Endothelial cell of umbilical vein (primary cell): ENCODE measurements around the gene CYP11A1. TPM values are rescaled to one million over a fixed set of nuclear protein-coding genes. Genes with fewer than 3 reads are reported as not detected.

Experiments used
- BruUV-seq: library from RNA; stranded (reverse); fragments of 400-500 nt; replicated peaks from 2 replicates; lab custom pipeline; 2021; lab: Mats Ljungman, UMichigan
- CTCF ChIA-PET: fragments of 300-600, 350-600 bp; sonication (Branson Sonifier 250); formaldehyde crosslinking; loops from one replicate; lab custom pipeline; 2021; ENCODE audit warnings: antibody characterized with exemption, inconsistent platforms; lab: Charles Lee
- POLR2A ChIA-PET: fragments of 300-600, 350-600 bp; sonication (Branson Sonifier 250); formaldehyde crosslinking; loops from one replicate; lab custom pipeline; 2021; ENCODE audit warnings: antibody characterized with exemption, inconsistent platforms; lab: Charles Lee
- DNase-seq: peaks from one replicate; pipeline ENCODE4 v3.0.0-alpha.2; 2011; ENCODE audit warnings: low read depth, low spot score
- FAIRE-seq: peaks from 2 replicates; lab custom pipeline; 2011; peaks lifted over from hg19 to GRCh38; lab: Jason Lieb, UNC
- H2AFZ ChIP-seq: 2 replicates; pipeline ENCODE4 v1.6.0; 2012; ENCODE audit warnings: low read depth, low read length, control low read depth, inconsistent platforms
- H3K27ac ChIP-seq: 2 replicates; pipeline ENCODE4 v1.5.1; 2011; ENCODE audit warnings: low read depth, mild to moderate bottlenecking, control low read depth, low read length, moderate library complexity; ENCODE audit not compliant: insufficient read depth
- H3K27me3 ChIP-seq, 2 experiments: 2 replicates each; pipeline versions ENCODE4 v1.6.0 to v1.6.1; 2011; ENCODE audit warnings: low read length in 2 of 2, mixed read lengths in 1 of 2; ENCODE audit not compliant: control insufficient read depth in 2 of 2, insufficient read depth in 2 of 2
- H3K36me3 ChIP-seq, 2 experiments: 2 replicates in 1 of 2; 3 replicates in 1 of 2; pipeline ENCODE4 v1.5.1; 2011; ENCODE audit warnings: low read length in 2 of 2, mild to moderate bottlenecking in 1 of 2, moderate library complexity in 1 of 2; ENCODE audit not compliant: control insufficient read depth in 2 of 2, insufficient read depth in 2 of 2; ENCODE audit errors: extremely low read depth in 1 of 2
- H3K4me1 ChIP-seq: 3 replicates; pipeline ENCODE4 v1.5.1; 2011; ENCODE audit warnings: mild to moderate bottlenecking, low read length; ENCODE audit not compliant: control insufficient read depth, insufficient read depth; ENCODE audit errors: extremely low read depth
- H3K4me2 ChIP-seq: 2 replicates; pipeline ENCODE4 v1.6.1; 2011; ENCODE audit warnings: low read length, control low read depth, mixed read lengths; ENCODE audit not compliant: insufficient read depth
- H3K4me3 ChIP-seq, 3 experiments: fragments of 200-600 bp in 1 of 3; sonication (generic), shearing (Covaris generic) in 1 of 3; replicated peaks in 1 of 3; 2 replicates each; pipeline ENCODE4 v1.5.1; 2011 to 2016; ENCODE audit warnings: control low read depth in 3 of 3, low read length in 3 of 3, mild to moderate bottlenecking in 2 of 3, inconsistent platforms in 1 of 3, low read depth in 1 of 3, moderate library complexity in 1 of 3; ENCODE audit not compliant: insufficient read depth in 1 of 3
- H3K79me2 ChIP-seq: 2 replicates; pipeline ENCODE4 v1.6.0; 2012; ENCODE audit warnings: low read length, inconsistent platforms; ENCODE audit not compliant: control insufficient read depth, insufficient read depth
- H3K9ac ChIP-seq: replicated peaks from 2 replicates; pipeline ENCODE3; 2011; ENCODE audit warnings: low read length, control low read depth; ENCODE audit not compliant: insufficient read depth; ENCODE audit errors: extremely low read depth
- H3K9me1 ChIP-seq: replicated peaks from 3 replicates; pipeline ENCODE4 v1.6.0; 2011; ENCODE audit warnings: mild to moderate bottlenecking, low read length; ENCODE audit not compliant: control insufficient read depth, insufficient read depth; ENCODE audit errors: extremely low read depth
- H3K9me3 ChIP-seq: replicated peaks from 2 replicates; pipeline ENCODE4 v1.5.1; 2012; ENCODE audit warnings: low read length, inconsistent platforms; ENCODE audit not compliant: control insufficient read depth, insufficient read depth
- H4K20me1 ChIP-seq: replicated peaks from 2 replicates; pipeline ENCODE3; 2011; ENCODE audit warnings: mild to moderate bottlenecking, low read length; ENCODE audit not compliant: control insufficient read depth, insufficient read depth; ENCODE audit errors: extremely low read depth
- FOS ChIP-seq: IDR thresholded peaks from 2 replicates; pipeline ENCODE4 v1.6.1; 2011; ENCODE audit warnings: mild to moderate bottlenecking, low read length, moderate library complexity, borderline replicate concordance; ENCODE audit not compliant: insufficient read depth
- GATA2 ChIP-seq: IDR thresholded peaks from 2 replicates; pipeline ENCODE4 v1.7.0; 2011; ENCODE audit warnings: low read depth, mild to moderate bottlenecking, moderate library complexity, mixed read lengths, low read length; ENCODE audit not compliant: insufficient read length, insufficient read depth
- JUN ChIP-seq: IDR thresholded peaks from 2 replicates; pipeline ENCODE4 v1.6.1; 2011; ENCODE audit warnings: borderline replicate concordance, low read depth; ENCODE audit not compliant: insufficient read length, insufficient read depth
- MYC ChIP-seq: IDR thresholded peaks from one replicate; pipeline ENCODE4 v1.6.1; 2011; ENCODE audit warnings: mild to moderate bottlenecking, low read depth, low read length
- POLR2A ChIP-seq: IDR thresholded peaks from 2 replicates; pipeline ENCODE4 v1.6.1; 2012; ENCODE audit warnings: low read depth, mild to moderate bottlenecking, control low read depth, low read length
- POLR2AphosphoS5 ChIP-seq: IDR thresholded peaks from 2 replicates; pipeline ENCODE4 v1.6.1; 2012; ENCODE audit warnings: low read depth, mild to moderate bottlenecking, control low read depth, low read length, moderate library complexity; ENCODE audit not compliant: insufficient read depth
- dilution Hi-C: fragments of 300-500 bp; cut with MboI; formaldehyde crosslinking; loops from one replicate; pipeline ENCODE4 v1.15.0; 2019; ENCODE audit warnings: low sequenced_read_pairs; ENCODE audit not compliant: extremely low pct_ligation_motif_present
- intact Hi-C: fragments of 100-400 bp; cut with micrococcal nuclease; formaldehyde crosslinking; loops from one replicate; pipeline ENCODE4 v1.10.0; 2022
- polyA plus RNA-seq, 4 experiments: library from polyadenylated mRNA; depleted of rRNA in 3 of 4; stranded (reverse) in 3 of 4; unstranded in 1 of 4; fragments of >200 nt; gene quantifications; 2 replicates each; pipeline versions ENCODE4 v1.2.1 to v1.2.3, GENCODE V29; 2011 to 2012; ENCODE audit warnings: missing spikeins in 1 of 4
- total RNA-seq: library from RNA; stranded (reverse); gene quantifications from 2 replicates; pipeline ENCODE4 v1.2.3, GENCODE V29; 2021
- TF ChIP-seq, protein P1 (sequence below), 2 donors: IDR thresholded peaks; 1 replicate in 1 of 2; 2 replicates in 1 of 2; pipeline ENCODE4 v1.5.1; 2011; ENCODE audit warnings: low read length in 2 of 2, mild to moderate bottlenecking in 2 of 2, moderate library complexity in 2 of 2, control low read depth in 1 of 2, inconsistent platforms in 1 of 2, low read depth in 1 of 2; ENCODE audit not compliant: insufficient read depth in 1 of 2; ENCODE audit errors: extremely low read depth in 1 of 2
- TF ChIP-seq, protein P2 (sequence below): IDR thresholded peaks from 2 replicates; pipeline ENCODE4 v1.6.1; 2011; ENCODE audit not compliant: insufficient read depth, insufficient read length

Gene CYP11A1
- total and polyA plus RNA-seq, 2 donors (not counting 3 experiments of a cell fraction or from before 2014, with no cell fraction given), result 0.08 TPM; not detected in 1

DNA sequence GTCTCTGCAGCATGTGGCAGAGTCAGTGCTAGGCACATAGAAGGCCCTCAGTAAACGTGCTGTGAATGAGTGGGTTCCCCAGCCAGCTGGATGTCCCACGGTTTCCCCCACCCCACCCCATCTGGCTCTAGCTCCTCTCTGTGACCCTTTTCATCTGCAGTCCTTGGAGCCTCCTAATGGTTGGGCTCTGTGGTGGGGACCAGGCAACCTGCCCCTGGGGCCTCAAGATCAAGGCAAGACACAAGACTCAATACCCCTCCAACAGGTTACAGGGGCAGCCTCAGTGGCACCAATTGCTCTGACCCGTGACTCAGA, 17.1 kb upstream of the CYP11A1 start:
- POLR2A ChIA-PET, result no interaction called here
- TF ChIP-seq, protein P1, sequence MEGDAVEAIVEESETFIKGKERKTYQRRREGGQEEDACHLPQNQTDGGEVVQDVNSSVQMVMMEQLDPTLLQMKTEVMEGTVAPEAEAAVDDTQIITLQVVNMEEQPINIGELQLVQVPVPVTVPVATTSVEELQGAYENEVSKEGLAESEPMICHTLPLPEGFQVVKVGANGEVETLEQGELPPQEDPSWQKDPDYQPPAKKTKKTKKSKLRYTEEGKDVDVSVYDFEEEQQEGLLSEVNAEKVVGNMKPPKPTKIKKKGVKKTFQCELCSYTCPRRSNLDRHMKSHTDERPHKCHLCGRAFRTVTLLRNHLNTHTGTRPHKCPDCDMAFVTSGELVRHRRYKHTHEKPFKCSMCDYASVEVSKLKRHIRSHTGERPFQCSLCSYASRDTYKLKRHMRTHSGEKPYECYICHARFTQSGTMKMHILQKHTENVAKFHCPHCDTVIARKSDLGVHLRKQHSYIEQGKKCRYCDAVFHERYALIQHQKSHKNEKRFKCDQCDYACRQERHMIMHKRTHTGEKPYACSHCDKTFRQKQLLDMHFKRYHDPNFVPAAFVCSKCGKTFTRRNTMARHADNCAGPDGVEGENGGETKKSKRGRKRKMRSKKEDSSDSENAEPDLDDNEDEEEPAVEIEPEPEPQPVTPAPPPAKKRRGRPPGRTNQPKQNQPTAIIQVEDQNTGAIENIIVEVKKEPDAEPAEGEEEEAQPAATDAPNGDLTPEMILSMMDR (IDR thresholded peaks at IDR 0.05; ENCODE audit: extremely low read depth in 1 of 2, insufficient read depth in 1 of 2, low read depth in 1 of 2, low read length in 2 of 2), result no peak
- TF ChIP-seq FOS, result peak; percentile 22
- peak; percentile 2 for TF ChIP-seq JUN
- no peak for TF ChIP-seq POLR2AphosphoS5
- TF ChIP-seq MYC, result no peak
- TF ChIP-seq GATA2, result no peak
- TF ChIP-seq, protein P2, sequence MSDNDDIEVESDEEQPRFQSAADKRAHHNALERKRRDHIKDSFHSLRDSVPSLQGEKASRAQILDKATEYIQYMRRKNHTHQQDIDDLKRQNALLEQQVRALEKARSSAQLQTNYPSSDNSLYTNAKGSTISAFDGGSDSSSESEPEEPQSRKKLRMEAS, result no peak
- TF ChIP-seq POLR2A, result no peak
- Histone ChIP-seq H3K4me1 (peaks cover 28% of the 10 kb centered on the region), H3K27me3 (no peaks in the 10 kb centered on the region), H3K4me3 (no peak overlapping the region), H3K27ac (no peak overlapping the region), H3K36me3 (no peaks in the 10 kb centered on the region), H3K9ac (no peak overlapping the region), H3K9me1 (no peaks in the 10 kb centered on the region), H2AFZ (no peak overlapping the region), H3K79me2 (no peaks in the 10 kb centered on the region), H3K4me2 (no peak overlapping the region), H4K20me1 (no peaks in the 10 kb centered on the region), H3K9me3 (no peaks in the 10 kb centered on the region)
- intact Hi-C loops, result no loop called here
- dilution Hi-C loops, result no loop called here
- no TSS peak for BruUV-seq
- no peak for FAIRE-seq
- CTCF ChIA-PET, result interaction anchor here (0.9 to 13.9 kb wide), 16 partner anchors 9 to 384 kb away, joined by 3 to 313 read pairs (median 6); partner anchors contain the start of genes SEMA7A and UBL7
- no peak for DNase-seq
